CD4-positive, alpha-beta T cell treated with Interleukin-17A for 4 hours (primary cell): ENCODE measurements around the gene SMS.
"Not testable (repeated sequence)": the region's sequence is repeated elsewhere in the genome, so short reads cannot be mapped to it uniquely, and the experiment has no call there.

Experiments
- DNase-seq: peaks from one replicate; pipeline ENCODE4 v3.0.0-alpha.2; 2020; ENCODE audit warnings: mixed read lengths

The SMS gene

DNA sequence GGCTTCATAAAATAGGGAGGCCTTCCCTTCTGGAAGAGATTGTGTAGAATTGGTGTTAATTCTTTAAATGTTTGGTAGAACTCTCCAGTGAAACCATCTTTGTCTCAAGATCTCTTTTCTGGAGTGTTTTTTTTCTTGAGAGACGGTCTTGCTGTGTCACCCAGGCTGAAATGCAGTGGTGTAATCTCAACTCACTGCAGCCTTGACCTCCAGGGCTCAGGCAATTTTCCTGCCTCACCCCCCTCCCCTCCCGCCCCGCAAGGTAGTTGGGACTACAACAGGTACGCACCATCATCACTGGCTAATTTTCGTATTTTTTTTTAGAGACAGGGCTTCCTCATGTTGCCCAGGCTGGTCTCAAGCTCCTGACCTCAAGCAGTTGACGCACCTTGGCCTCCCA, 12.1 kb downstream of the SMS start:
- DNase-seq: no peak

DNA sequence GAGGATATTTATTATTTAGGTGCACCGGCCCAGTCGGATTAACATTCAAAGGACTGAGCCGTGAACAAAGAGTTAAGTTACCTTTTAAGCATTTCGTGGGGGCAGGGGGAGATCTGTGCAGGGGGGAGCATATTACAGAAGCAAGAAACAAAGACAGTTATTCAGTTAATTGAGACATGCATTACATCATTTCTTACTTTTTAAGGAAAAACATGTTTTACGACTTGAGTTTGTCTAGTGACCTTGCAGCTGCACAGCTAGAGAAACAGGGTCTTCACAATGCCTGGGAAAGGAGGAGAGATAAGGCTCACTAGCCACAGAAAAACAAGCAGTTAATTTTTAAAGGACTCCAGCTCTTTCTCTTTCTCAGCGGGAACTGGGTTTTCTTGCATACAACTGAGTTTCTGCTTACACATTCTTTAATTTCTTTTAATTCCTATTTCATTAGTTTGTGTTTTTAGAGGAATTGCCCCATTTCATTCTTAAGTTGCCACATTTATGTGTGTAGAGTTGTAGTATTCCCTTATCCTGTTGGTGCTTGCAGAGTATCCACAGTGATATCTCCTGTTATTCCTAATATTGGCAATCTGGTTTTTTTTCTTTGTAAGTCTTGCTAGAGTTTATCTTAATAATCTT, 12.8 kb downstream of the SMS start:
- not testable (repeated sequence) for DNase-seq

DNA sequence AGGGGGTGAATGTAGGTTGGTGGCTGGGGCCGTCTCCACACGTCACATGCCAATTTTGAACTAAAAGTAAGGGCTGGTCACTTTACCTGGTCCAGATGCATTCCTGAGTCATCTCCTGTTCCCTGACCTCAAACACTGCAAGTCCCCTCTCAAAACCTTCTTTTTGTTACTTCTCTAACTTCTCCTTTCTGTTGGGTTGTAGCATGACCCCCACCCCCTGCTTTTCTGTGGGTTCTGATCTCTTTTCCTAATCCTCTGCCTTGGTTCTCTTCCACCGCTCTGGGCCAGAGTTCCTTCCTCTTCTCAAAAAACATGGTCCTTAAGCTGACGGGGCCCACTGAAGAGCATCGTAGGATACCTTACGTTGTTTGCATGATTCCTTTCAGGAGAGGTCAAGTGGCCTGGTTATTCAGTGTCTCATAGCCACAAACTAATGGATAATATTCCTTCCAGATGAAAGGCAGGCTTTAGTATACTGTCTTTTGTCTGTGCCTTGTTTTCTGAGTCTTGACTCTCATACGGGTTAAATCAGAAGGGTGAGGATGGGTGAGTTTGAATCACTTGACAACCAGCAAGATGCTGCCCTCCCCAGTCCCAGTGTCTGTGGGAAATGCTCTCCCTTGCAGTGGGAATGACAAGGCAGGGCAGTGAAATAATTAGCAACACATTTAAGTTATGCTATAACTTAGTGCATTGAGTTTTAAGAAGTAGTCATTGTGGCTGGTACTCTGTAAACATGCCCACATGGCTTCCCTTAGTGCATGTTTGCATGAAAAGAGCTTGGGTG, 15.1 kb downstream of the SMS start:
- DNase-seq: no peak

DNA sequence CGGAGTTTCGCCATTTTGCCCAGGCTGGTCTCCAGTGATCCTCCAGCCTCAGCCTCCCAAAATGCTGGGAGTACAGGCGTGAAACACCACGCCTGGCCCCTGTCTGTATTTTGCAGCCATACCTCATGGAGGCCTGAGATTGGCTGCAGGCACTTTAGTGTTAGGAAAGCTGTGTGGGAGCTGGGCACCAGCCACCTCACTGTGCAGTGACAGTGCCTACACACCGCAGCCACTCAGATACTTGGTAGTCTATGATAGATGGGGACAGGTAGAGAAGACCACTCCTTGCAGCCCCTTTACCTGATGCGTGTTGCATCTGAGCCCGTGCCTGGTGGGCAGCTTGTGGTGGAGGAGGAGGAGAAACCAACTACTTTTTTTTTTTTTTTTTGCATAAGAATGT, 16.3 kb downstream of the SMS start:
- no peak for DNase-seq

DNA sequence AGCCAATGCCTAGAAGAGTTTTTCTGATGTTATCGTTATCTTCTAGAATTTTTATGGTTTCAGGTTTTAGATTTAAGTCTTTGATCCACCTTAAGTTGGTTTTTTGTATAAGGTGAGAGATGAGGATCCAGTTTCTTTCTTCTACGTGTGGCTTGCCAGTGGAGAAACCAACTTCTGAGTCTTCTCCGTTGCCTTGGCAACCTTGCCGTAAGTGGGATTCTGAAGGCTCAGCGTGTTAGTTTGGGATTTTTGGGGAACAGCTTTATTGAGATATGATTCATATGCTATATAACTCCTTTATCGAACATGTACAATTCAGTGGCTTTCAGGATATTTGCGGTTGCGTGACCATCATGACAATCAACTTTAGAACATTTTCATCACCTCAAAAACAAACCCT, 17.7 kb downstream of the SMS start:
- DNase-seq: no peak

DNA sequence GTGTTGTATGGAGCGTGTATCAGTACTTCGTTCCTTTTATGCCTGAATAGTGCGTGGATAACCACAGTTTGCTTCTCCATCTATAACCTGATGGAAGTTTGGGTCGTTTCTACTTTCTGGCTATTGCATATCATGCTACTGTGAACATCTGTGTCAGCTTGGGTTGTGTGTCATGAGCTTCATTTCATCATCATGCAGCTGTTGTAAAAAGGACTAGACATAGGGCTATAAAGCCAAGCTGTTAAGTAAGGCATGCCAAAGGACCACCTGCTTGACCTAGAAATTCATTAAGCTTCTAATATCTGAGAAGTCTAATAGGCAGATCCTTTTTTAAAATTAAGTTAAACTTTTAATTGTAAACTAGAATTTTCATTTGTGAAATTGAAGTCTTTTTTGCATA, 18.4 kb downstream of the SMS start:
- no peak for DNase-seq

DNA sequence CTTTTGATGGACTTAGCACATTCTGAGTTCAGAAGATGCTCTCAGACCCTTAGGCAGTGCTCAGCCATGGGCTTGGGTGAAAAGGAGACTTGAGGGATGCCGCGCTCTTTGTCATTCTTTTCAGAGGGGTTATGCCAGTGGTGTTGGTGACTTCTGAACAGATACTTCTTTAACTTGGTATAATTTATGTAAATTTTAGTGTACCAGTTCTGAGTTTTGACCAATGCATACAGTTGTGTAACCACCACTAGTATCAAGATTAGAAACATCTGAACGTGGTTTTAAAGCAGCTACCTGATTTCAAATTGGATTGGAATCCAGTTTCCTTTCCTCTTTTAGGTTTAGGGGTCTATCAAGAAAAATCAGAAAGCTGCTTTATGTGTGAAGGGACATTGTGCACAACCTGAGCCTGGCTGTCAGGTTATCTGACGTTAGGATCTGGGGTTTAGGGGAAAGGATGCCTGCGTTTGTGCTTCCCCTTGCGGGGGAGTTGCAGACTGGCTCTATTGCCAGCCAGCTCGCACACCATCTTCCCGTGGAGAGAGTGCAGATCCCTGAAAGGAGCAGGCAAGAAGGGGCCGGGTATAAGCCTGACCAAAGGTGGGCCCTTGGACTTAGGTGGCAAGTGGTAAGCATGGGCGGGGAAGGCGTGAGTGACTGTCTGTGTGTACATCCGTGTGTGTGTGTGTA, 19.0 kb downstream of the SMS start:
- no peak for DNase-seq

DNA sequence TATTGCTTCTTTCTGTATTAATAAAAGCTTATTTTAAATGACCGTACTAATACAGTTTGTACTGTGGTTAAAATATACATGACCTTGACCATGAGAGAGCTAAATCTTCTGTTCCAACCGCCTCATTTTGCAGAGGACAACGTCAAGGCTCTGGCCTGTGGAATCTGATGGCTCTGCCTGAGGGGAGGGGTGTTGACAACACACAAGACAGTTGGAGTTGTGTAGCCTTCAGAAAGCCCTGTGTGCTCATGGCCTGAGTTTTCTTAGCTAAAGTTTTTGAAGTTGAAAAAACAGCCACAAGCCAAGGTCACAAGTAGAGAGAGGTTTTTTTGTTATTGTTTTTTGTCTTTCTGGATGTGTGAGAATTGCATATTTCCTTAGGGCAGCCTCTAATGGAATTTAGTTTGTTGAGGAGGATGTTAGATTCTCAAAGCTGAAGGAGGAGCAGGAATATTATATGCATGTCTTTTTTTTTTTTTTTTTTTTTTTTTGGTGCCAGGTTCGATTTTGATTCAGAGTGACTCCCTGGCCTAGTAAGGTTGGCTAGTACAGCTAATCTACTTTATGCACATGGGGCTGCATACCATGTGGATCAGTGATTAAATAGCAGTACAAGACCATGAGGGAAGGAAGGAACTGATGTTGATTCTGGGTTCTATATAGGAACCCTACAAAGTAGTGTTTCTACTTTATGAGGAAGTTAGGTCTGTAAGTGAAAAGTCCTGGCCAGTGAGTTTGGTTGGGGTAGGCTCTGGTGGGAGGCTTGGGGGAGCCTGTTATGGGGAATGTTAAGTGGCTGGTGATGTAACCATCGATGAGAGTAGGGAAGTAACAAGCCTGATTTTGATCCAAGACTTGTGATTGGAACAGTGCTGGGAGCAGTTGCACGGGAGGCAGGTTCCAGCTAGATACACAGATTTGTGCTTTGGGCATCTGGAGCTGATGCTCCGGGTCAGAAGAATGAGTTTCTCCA, 20.3 kb downstream of the SMS start:
- no peak for DNase-seq

DNA sequence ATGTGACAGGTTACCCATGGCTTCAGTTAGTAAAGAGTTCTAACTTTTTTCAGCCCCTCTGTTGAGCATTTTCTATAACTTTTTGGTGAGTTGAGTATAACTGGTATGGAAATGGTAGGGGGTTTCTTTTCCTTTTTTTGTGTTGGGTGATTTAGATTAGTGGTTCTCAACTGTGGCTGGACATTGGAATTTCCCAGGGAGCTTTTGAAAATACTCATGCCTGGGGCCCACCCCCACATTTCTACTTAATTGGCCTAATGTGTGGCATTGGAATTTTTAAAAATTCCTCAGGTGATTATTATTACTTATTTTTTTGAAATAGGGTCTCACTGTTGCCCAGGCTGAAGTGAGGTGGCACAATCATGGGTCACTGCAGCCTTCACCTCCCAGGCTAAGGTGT, 21.9 kb downstream of the SMS start:
- DNase-seq: no peak

DNA sequence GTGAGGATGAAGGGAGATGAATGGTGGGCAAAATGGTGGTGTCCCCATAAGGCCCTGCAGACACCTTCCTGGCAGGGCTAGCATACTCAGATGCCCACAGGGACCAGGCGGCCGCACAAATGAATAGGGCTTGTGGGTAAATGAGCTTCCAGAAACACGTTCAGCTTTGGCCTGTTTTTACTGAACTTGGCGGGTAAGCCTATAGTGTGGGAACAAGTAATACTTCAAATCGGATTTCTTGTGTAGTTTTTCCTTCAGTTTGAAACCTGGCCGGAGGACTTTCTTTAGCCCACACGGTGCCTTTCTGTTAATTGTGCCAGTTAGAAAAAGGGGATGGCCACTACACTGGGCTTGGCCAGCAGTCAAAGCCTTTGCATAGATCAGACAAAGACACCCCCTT, 22.8 kb downstream of the SMS start:
- DNase-seq: no peak

DNA sequence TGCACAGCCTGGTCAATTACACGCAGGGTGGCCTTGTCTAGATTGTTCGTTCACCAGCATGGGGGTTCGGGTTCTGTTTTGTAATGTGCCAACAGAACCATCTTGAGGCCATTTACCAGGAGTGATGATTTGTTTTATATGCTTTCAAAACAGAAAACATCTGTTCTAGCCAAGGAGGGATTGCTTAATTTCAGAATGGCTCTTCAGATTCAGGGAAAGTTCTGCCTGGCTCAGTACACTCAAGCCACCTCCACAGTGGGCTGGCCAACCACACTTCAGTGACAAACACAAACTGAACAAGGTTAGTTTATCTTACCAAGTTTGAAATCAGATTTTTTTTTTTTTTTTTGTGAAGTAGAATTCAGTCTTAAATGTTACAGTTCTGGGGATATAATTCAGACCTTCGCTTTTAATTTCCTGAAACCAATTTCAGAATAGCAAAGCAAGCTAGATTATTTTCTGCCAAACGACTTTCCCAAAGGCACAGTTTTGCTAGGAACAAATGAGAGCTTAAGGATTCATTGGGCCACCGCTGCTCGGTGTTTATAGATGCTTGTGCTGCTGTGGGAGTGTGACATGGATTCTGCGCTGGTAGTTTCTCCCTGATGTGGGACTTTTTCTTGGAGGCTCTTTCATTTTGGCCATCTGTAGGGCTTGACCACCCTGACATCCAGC, 23.4 kb downstream of the SMS start:
- no peak for DNase-seq

DNA sequence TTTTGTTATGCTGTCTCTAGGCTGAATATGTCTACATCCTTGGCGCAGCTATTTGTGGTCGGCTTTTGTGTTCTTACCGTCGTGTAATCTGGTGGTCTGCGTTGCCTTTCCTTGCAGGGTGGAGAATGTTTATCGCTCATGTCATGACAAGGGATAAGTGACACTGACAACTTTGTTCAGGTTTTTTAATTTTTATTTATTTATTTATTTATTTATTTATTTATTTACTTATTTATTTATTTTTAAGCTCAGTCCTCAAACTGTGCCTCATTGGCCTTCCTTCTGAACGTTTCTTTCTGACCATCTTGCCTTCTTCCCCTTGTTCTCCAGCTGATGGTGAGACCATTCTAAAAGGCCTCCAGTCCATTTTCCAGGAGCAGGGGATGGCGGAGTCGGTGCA, 26.4 kb downstream of the SMS start:
- DNase-seq: no peak

DNA sequence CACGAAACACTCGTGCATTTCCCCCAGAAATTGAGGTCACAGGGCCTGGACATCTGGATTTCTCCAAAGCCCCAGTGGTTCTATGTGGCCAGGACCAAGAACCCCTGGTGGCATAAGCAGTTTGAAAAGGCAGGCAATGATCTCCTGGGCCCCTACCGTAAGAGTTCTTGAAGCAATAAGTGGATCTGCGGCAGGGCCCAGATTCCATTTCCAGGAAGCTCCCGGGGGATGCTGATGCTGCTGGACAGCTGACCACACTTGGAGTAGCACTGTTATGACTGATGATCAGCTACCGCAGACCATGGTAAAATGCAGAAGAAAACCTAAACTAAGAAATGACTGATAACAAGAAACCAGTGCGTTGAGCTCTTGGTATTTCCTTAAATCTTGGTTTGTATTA, 27.8 kb downstream of the SMS start:
- no peak for DNase-seq

DNA sequence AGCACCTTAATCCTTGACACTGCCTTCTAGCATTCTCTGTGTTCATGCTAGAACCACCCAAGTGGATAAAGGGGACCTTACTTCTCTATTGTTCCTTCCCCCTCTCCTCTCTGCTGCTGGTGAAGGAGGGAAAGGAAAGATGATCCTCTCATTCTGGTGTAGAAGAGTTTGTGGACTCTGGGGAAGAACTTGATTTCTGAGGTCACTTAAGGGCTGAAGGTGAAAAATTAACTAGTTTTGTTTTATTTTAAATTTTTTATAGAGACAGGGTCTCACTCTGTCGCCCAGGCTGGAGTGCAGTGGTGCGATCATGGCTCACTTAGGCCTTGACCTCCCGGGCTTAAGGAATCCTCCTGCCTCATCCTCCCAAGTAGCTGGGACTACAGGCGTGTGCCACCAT, 29.8 kb downstream of the SMS start:
- DNase-seq: no peak

DNA sequence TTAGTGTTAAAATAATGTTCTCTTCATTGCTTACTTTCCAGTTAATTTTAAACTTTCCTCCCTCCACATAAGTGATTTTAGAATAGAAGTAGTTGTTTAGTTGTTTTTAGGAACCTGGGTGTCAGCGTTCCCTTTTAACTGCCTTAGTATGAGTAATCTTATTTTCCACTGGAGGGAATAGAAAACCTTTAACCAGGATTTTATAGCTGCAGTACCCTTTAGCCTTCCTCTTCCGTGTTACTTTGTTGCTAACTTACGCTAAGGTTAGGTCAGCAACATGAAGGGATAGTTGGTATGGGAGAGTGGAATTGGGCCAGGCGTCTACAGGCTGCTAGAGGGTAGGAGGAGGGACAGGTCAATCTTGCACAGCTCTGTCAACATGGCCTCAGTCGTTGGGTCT, 31.5 kb downstream of the SMS start:
- no peak for DNase-seq

DNA sequence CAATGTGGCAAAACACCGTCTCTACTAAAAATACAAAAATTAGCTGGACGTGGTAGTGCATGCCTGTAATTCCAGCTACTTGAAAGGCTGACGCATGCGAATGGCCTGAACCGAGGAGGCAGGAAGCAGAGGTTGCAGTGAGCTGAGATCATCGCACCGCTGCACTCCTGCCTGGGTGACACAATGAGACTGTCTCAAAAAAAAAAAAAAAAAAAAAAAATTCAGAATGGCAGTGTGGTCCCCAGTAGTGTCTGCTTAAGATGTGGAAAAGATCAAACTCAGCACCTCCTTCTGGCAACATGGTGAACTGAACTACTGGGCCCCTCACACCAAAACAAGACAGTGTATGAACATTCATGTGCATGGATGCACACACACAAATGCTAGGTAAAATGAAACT, 32.2 kb downstream of the SMS start:
- peak; percentile 62 for DNase-seq

DNA sequence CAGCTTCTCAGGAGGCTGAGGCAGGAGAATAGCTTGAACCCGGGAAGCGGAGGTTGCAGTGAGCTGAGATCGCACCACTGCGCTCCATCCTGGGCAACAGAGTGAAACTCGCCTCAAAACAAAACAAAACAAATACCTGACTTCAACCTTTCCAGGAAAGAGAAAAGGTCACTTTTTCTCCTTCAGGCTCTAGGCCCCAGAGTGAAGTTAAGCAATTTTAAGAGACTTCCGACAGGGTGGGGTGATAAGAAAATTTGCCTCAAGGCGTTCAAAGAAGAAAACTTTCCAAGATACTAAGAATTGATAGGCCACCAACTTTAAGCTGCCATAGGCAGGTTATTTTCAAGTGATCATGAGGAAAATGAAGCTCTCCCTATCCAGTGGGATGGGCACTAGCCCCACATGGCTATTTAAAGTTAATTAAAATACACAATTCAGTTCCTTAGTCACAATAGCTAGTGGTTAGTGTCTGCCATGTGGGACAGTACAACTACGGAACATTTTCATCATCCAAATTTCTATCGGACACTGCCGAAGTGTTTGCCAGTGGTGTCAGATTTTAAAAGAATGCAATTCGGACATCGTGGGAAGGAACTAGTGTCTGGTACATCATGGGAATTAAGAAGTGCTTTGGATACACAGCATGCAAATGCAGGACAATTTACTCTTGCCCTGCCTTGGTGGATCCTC, 33.0 kb downstream of the SMS start:
- no peak for DNase-seq

DNA sequence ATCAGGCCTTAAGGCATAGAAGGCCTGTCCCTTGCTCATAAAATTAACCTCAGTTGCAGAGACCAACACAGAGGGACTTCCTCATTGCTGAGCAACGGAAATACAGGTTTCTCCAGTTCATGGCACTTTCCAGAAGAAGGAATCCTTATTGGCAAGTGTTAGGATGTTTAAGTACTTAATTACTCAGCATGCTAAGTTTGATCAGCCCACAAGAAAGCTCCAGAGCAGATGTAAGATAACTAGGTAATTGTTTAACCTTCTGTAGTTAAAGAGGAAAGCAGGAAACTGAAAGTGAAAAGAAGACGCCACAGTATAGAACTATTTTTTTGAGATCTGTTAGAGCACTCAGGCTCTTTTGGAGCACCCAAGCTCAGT, 33.5 kb downstream of the SMS start:
- DNase-seq: no peak

DNA sequence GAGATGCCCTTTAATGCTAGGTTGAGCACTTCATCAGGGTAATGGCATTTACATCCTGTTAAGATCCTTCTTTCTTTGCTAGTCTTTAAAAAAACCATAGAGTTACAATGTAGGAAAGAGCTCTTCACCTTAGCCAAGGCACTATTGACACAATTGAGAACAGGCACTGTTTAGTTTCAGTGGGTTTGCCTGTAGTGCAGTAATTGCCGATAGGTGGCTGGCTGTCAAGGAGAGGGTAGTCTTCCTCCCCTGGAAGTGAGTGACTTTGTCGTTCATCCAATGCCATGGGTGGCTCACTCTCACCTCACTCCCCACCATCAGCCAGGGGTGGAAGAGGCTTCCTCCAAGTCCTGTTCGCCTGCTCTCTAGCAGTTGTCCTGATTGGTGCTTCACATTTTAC, 34.7 kb downstream of the SMS start:
- no peak for DNase-seq

DNA sequence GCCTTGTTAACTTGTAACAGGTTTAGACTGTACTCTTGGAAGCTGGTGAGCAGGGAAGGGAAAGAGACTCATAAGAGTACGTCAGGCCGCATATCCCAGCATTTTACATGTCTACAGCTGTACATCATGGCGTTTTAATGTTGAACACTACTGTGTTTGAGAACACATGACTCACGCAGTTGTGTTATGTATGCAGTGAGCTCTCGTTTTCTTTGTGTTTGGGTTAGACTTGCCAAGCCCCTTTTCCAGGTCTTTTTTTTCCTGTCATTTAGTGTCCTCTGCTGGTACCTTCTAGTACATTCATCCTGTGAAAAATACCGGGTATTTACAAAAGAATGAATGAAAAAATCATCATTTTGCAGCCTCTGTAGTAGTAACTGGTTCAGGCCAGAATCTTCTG, 35.3 kb downstream of the SMS start:
- DNase-seq: no peak

DNA sequence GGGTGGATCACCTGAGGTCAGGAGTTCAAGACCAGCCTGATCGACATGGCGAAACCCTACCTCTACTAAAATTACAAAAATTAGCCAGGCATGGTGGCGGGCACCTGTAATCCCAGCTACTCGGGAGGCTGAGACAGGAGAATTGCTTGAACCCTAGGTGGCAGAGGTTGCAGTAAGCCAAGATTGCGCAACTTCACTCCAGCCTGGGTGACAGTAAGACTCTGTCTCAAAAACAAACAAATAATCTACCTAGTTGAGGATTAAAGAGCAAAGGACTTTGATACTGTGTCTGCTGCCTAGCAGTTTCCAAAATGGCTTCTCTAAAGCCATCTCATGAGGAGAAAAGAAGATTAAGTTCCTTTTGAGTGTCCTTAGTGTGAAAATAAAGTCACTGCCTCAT, 37.8 kb downstream of the SMS start:
- DNase-seq: no peak

DNA sequence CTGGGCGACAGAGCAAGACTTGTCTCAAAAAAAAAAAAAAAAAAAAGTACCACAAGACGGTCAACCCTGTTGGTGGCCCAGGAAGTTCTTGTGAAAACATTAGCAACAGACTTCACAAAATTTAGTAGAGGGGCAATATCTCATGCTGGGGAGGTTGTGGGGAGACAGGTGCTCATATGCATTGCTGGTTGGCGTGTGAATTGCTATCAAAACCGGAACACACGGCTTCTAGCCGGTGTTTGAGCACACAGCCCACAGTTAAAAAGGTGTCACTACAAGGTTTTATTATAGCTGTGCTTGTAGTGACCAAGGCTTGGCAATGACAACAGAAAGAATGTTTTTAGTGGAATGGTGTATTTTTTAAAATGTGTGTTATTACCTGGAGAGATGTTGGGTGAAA, 41.8 kb downstream of the SMS start:
- DNase-seq: no peak
